ENCODE data around the gene HPSE2.
"Not testable (repeated sequence)": the region's sequence is repeated elsewhere in the genome, so short reads cannot be mapped to it uniquely, and the experiment has no call there.

DNA sequence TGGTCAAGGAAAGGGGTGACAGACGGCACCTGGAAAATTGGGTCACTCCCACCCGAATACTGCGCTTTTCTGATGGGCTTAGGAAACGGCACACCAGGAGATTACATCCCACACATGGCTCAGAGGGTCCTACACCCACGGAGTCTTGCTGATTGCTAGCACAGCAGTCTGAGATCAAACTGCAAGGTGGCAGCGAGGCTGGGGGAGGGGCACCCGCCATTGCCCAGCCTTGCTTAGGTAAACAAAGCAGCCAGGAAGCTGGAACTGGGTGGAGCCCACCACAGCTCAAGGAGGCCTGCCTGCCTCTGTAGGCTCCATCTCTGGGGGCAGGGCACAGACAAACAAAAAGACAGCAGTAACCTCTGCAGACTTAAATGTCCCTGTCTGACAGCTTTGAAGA, 694.1 kb downstream of the HPSE2 start:
- TF ChIP-seq CTCF, POLR2A (IDR thresholded peaks at IDR 0.05): not testable (repeated sequence)

Data from vagina (tissue), 2 donors.